GM18507 (cell line): ENCODE results near the gene CSF2.

ENCODE experiments used
- DNase-seq: peaks from one replicate; pipeline ENCODE4 v3.0.0; 2011; ENCODE audit warnings: low read depth; ENCODE audit not compliant: insufficient read length; ENCODE audit errors: extremely low spot score
- FAIRE-seq: peaks from 2 replicates; lab custom pipeline; 2011; peaks lifted over from hg19 to GRCh38; lab: Jason Lieb, UNC

CSF2 gene

DNA sequence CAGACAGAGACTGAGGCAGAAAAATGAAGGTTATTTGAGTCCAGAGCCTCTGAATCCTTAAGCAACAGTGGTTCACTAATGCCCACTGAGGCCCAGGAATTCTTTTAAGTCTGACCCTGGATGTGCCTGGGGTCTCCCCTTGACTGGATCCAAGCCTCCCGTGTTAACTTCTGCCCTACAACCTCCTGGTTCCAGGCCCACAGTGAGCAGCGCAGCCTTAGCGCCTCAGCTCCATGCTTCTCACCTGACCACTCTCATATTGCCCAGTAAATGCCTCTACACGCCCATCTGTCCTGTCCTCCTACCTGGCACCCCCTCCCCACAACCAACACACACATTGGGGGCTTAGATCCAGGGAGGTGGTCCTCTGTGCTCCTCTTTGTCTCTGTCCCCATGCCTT lies 6.7 kb upstream of the CSF2 start:
- no peak for FAIRE-seq
- DNase-seq = no peak

DNA sequence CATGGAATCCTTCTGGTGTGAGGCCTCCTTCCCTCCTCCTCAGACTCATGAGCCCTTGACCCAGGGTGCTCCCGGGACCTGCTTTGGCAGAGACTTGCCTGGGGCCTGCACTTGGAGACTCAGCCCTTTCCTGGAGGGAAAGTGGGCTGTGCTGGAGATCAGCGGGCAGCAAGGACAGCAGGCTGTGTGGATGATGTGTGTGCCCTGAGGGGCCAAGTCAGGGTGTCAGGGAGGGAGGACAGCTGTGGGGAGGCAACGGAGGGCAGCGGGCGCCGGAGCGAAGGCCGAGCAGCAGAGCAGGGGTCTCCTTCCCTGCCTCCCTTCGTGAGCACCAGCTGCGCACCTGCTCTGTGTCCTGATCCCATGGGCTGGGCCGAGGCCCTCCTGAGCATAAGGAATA lies 6.1 kb upstream of the CSF2 start:
- FAIRE-seq (no peak), DNase-seq (no peak)

DNA sequence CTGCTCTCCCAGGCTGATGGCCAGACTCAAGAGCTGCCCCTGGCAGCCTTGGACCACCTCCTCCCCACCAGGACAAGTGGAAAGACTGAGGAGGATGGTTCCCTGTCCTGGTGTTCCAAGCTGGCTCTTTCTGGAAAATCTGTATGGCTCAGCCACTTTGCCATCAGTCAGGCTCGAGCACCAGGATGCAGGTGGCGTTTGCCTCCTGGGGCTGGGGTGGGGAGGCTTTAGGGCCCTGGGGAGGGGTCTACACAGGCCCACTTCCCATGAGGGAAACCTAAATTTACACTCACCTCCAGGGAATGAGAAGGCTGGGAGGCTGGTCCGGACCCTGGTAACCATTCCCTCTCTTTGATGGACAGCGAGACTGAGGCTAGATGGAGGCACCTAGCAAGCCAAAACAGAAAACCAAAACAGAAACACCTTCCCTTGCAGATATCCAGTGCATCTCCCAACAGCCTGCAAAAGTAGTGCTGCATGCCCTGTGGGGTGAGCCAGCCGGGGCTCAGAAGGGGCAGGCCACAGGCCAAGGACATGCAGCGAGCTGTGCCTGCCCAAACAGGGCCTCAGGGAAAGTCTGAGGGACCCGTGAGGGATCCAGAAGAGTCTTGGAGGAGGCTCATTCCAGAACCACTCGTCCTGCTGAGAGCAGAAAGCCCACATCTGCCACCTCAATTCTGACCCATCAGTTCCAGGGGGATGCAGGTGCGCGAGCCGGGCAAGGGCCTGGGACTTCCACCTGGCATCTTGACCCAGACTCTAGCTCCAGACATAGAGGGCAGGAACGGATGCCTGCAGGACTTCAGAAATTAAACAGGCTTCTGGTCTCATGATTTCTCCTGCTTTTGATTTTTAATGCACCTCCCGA lies 5.4 kb upstream of the CSF2 start:
- DNase-seq (no peak), FAIRE-seq (no peak)

- DNase-seq (no peak), FAIRE-seq (no peak)
Observed at GRCh38 chr5:132069561-132069960, 4.0 kb upstream of the CSF2 start.

- DNase-seq (no peak), FAIRE-seq (no peak)
Observed at GRCh38 chr5:132069994-132070393, 3.6 kb upstream of the CSF2 start.

GRCh38 chr5:132070460-132071337 lies 2.9 kb upstream of the CSF2 start:
- no peak for DNase-seq
- no peak for FAIRE-seq

- FAIRE-seq = no peak
- DNase-seq = no peak
Observed at GRCh38 chr5:132071338-132071707, 2.3 kb upstream of the CSF2 start.

- no peak for DNase-seq
- no peak for FAIRE-seq
Observed at GRCh38 chr5:132072070-132072469, 1.5 kb upstream of the CSF2 start.

DNA sequence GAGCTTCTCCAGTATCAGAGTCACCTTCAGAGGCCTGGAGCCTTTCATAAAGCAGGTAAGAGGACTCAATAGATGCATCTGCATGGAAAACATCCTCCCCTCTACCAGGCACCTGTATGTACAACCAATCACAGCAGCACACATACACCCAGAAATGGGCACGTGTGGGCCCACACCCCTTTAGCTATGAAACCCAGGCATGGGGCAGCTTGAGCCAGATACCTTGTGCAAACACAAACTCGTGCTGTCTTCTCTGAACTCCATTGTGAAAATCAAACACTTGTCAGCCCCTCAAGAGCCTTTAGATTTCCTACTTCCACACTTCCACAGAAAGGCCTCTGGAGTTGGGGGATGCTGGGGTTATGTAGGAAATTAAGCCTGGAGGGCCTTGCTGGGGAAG lies 1.1 kb upstream of the CSF2 start:
- DNase-seq (no peak), FAIRE-seq (no peak)

- DNase-seq (no peak), FAIRE-seq (no peak)
Observed at GRCh38 chr5:132074091-132074771, 642 bp downstream of the CSF2 start.

- DNase-seq = no peak
- no peak for FAIRE-seq
Observed at GRCh38 chr5:132074772-132075718, 1.5 kb downstream of the CSF2 start.

GRCh38 chr5:132075719-132076077 lies 2.1 kb downstream of the CSF2 start:
- FAIRE-seq = no peak

DNA sequence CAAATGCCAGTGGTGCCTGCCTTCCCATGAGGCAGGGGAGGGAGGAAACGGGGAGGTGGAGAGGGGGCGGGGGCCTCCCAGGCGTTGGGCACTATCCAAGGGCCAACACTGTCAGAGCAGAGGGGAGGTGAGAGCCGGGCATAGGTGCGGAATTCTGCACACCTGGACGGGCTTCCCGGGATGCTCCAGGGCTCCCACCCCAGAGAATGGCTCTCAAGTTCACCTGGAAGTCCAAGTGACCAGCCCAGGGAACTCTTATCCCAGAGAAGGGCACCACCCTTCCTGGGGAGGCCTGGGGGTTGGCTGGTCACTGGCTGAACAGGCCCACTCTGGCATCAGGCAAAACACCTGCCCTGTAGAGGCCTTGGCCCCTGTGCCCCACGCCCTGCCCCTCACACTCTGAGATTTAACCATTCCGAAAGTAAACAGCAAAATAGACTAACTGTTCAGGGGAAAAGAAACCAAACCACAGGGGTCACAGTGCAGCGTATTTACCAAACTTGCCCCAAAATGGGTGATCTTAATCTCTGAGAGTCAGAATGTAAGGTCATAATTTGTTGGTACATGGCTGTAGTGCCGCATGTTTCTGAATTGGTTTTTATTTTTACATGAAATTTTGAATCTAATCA lies 2.7 kb downstream of the CSF2 start:
- DNase-seq = no peak
- FAIRE-seq = no peak

More at GRCh38 chr5:132075719-132076077, 2.1 kb downstream of the CSF2 start:
- no peak for DNase-seq

GRCh38 chr5:132076983-132077382 lies 3.4 kb downstream of the CSF2 start:
- DNase-seq (no peak), FAIRE-seq (no peak)

DNA sequence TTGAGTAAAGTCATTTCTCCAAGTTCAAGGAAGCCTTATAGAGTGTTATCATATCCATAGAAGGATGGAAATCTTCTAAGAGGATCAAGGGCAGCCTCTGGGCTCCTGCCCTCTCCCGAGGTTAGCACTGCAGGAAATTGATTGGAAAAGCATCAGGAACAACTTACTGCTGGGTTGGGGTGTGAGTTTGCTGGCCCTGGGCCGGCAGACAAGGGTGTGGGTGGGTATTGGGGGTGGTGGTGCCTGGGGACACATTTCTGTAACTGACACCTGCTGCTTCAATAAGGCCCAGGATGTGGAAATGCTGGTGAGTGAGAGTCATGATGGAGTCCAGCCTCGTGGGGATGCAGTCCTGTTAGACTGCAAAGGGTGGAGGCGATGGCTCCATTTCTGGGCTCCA lies 5.5 kb downstream of the CSF2 start:
- DNase-seq (no peak), FAIRE-seq (no peak)

DNA sequence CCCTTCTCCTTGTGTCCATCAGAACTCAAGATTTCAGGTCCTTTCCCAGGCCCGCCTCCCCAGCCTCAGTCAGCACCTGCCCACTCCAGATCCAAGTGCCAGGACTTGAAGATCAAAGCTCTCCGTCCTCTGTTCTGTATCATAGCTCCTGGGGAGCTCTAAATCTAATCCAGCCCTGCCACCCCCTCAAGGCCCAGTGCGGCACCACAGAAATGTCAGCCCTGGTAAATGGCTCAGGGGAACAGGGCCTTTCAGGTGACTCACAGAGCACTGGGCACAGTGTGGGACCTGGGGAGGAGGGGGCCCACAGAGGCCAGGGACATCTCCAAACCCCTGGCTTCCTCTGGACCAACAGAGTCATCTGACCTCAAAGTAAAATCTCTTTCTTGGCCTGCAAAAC lies 6.0 kb downstream of the CSF2 start:
- FAIRE-seq = no peak

GRCh38 chr5:132080595-132080994 lies 7.0 kb downstream of the CSF2 start:
- DNase-seq (no peak), FAIRE-seq (no peak)

More for the DNA sequence above, 6.0 kb downstream of the CSF2 start:
- no peak for DNase-seq

DNA sequence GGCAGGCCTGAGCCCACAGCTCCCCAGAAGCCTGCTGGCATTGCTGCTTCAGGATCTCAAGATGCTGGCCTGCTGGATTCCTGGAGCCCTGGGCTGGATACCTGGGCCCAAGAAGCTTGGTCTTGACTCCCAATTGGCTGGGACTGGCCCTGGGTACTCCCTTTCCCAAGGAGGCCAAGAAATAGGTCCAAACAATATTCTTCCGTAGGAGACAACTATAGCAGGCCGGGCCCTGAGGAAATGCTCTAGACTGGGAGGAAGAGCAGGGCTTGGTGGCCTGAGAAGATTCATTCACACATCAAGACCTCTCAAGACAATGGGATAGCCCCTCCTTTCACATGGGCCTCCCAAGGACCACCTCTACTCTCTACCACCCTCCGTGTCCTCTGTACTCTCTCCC lies 7.9 kb downstream of the CSF2 start:
- FAIRE-seq = no peak
- DNase-seq = no peak
